ENCODE results near the gene YY2. TPM values are rescaled to one million over a fixed set of nuclear protein-coding genes. Genes with fewer than 3 reads are reported as not detected.
"Not testable (repeated sequence)": the region's sequence is repeated elsewhere in the genome, so short reads cannot be mapped to it uniquely, and the experiment has no call there.

YY2 gene
- total RNA-seq, 1 experiment from 2014 or later, result 0.69 TPM

- no peak overlapping the region for H3K4me3 ChIP-seq
- H3K27me3 ChIP-seq, result no peaks in the 10 kb centered on the region
- H3K36me3 ChIP-seq, result peaks cover 19% of the 10 kb centered on the region
Measured at GRCh38 chrX:21856504-21856903, 717 bp downstream of the YY2 start.

GRCh38 chrX:21863241-21863640 is 7.5 kb downstream of the YY2 start:
- Histone ChIP-seq H3K9me3 (no peaks in the 10 kb centered on the region), H3K4me3 (no peak overlapping the region), H3K36me3 (peaks cover 2% of the 10 kb centered on the region; the same call in 1 of the 2 replicates), H3K27me3 (no peaks in the 10 kb centered on the region)
- DNase-seq, result no peak

More at GRCh38 chrX:21856504-21856903, 717 bp downstream of the YY2 start:
- no peak for DNase-seq
- no peaks in the 10 kb centered on the region for H3K9me3 ChIP-seq

- DNase-seq, result no peak
- no peaks in the 10 kb centered on the region for H3K27me3 ChIP-seq
- no peak overlapping the region for H3K4me3 ChIP-seq
- H3K9me3 ChIP-seq, result no peaks in the 10 kb centered on the region
- peaks cover 2% of the 10 kb centered on the region for H3K36me3 ChIP-seq
Measured at GRCh38 chrX:21865436-21865835, 9.6 kb downstream of the YY2 start.

- peaks cover 3% of the 10 kb centered on the region; the same call in 1 of the 2 replicates for H3K36me3 ChIP-seq
- DNase-seq, result no peak
- H3K27me3 ChIP-seq, result no peaks in the 10 kb centered on the region
- H3K4me3 ChIP-seq, result no peak overlapping the region
- no peaks in the 10 kb centered on the region for H3K9me3 ChIP-seq
Measured at GRCh38 chrX:21870494-21870893, 14.7 kb downstream of the YY2 start.

- Histone ChIP-seq H3K36me3 (peaks cover 3% of the 10 kb centered on the region; the same call in 1 of the 2 replicates), H3K27me3 (no peaks in the 10 kb centered on the region), H3K9me3 (no peaks in the 10 kb centered on the region), H3K4me3 (no peak overlapping the region)
- DNase-seq, result no peak
Measured at GRCh38 chrX:21873063-21873775, 17.4 kb downstream of the YY2 start.

- H3K4me3 ChIP-seq, H3K36me3 ChIP-seq, H3K27me3 ChIP-seq, DNase-seq, H3K9me3 ChIP-seq: not testable (repeated sequence)
Measured at GRCh38 chrX:21874182-21874581, 18.4 kb downstream of the YY2 start.

GRCh38 chrX:21875013-21875412 is 19.2 kb downstream of the YY2 start:
- Histone ChIP-seq H3K27me3 (no peaks in the 10 kb centered on the region), H3K4me3 (no peak overlapping the region), H3K36me3 (peaks cover 10% of the 10 kb centered on the region), H3K9me3 (no peaks in the 10 kb centered on the region)
- peak; percentile 5 for DNase-seq

- Histone ChIP-seq H3K9me3 (no peaks in the 10 kb centered on the region), H3K4me3 (no peak overlapping the region), H3K36me3 (peaks cover 17% of the 10 kb centered on the region; the same call in 1 of the 2 replicates), H3K27me3 (no peaks in the 10 kb centered on the region)
- no peak for DNase-seq
Measured at GRCh38 chrX:21881881-21882574, 26.2 kb downstream of the YY2 start.

- DNase-seq, result no peak
- H3K9me3 ChIP-seq, result no peaks in the 10 kb centered on the region
- no peaks in the 10 kb centered on the region for H3K27me3 ChIP-seq
- peaks cover 17% of the 10 kb centered on the region; the same call in 1 of the 2 replicates for H3K36me3 ChIP-seq
- H3K4me3 ChIP-seq, result no peak overlapping the region
Measured at GRCh38 chrX:21883258-21883657, 27.5 kb downstream of the YY2 start.

GRCh38 chrX:21885568-21885967 is 29.8 kb downstream of the YY2 start:
- no peak overlapping the region for H3K4me3 ChIP-seq
- no peak for DNase-seq
- peaks cover 10% of the 10 kb centered on the region; the same call in 1 of the 2 replicates for H3K36me3 ChIP-seq
- no peaks in the 10 kb centered on the region for H3K9me3 ChIP-seq
- no peaks in the 10 kb centered on the region for H3K27me3 ChIP-seq

- Histone ChIP-seq H3K9me3 (no peaks in the 10 kb centered on the region), H3K27me3 (no peaks in the 10 kb centered on the region), H3K4me3 (no peak overlapping the region), H3K36me3 (no peaks in the 10 kb centered on the region)
- no peak for DNase-seq
Measured at GRCh38 chrX:21905313-21905712, 49.5 kb downstream of the YY2 start.

GRCh38 chrX:21905953-21906352 is 50.2 kb downstream of the YY2 start:
- Histone ChIP-seq H3K4me3 (no peak overlapping the region), H3K27me3 (no peaks in the 10 kb centered on the region)
- no peak for DNase-seq

GRCh38 chrX:21907260-21907659 is 51.5 kb downstream of the YY2 start:
- Histone ChIP-seq H3K4me3 (no peak overlapping the region), H3K36me3 (no peaks in the 10 kb centered on the region), H3K9me3 (no peaks in the 10 kb centered on the region), H3K27me3 (no peaks in the 10 kb centered on the region)
- no peak for DNase-seq

More at GRCh38 chrX:21905953-21906352, 50.2 kb downstream of the YY2 start:
- Histone ChIP-seq H3K9me3 (no peaks in the 10 kb centered on the region), H3K36me3 (no peaks in the 10 kb centered on the region)

Other genes with a start within 250 kb of the YY2 start
- not detected in 2 replicates for gene KLHL34, start 197.7 kb upstream of the YY2 start, total RNA-seq (2014; rRNA removed; shearing (Covaris generic); ENCODE audit: low replicate concordance)
- not detected in 2 replicates for gene SMPX, start 97.9 kb upstream of the YY2 start, total RNA-seq (2014; rRNA removed; shearing (Covaris generic); ENCODE audit: low replicate concordance)
- gene MBTPS2, start 16.4 kb upstream of the YY2 start, total RNA-seq (2014; rRNA removed; shearing (Covaris generic); ENCODE audit: low replicate concordance), result 8.8 and 12.6 TPM in 2 replicates
- 548 and 711 TPM in 2 replicates for gene SMS, start 84.7 kb downstream of the YY2 start, total RNA-seq (2014; rRNA removed; shearing (Covaris generic); ENCODE audit: low replicate concordance)
- gene PHEX, start 176.3 kb downstream of the YY2 start, total RNA-seq (2014; rRNA removed; shearing (Covaris generic); ENCODE audit: low replicate concordance), result 0.05 and 0.20 TPM in 2 replicates

All from MG63 (cell line).